Smooth muscle cell (in vitro differentiated cells): ENCODE results near the gene CD47. TPM values are rescaled to one million over a fixed set of nuclear protein-coding genes. Genes with fewer than 3 reads are reported as not detected.

Experiments
- DNase-seq: peaks from one replicate; lab custom pipeline; 2025; ENCODE audit not compliant: unreplicated experiment; lab: John Stamatoyannopoulos, UW
- H2AFZ ChIP-seq: fragments of 200-600 bp; sonication (generic); 2 replicates; pipeline ENCODE4 v1.6.0; 2016; ENCODE audit warnings: antibody characterized with exemption, low read depth, mild to moderate bottlenecking
- H3F3A ChIP-seq: fragments of 200-600 bp; sonication (generic); 2 replicates; pipeline ENCODE4 v1.6.0; 2017; ENCODE audit warnings: antibody characterized with exemption, low read depth
- H3K27ac ChIP-seq: fragments of 200-600 bp; sonication (generic); 2 replicates; pipeline ENCODE4 v1.5.1; 2016; ENCODE audit warnings: low read depth, mild to moderate bottlenecking
- H3K27me3 ChIP-seq: fragments of 200-600 bp; sonication (generic); 2 replicates; pipeline ENCODE4 v1.6.1; 2016; ENCODE audit warnings: low read depth, mild to moderate bottlenecking
- H3K36me3 ChIP-seq: fragments of 200-600 bp; sonication (generic); 2 replicates; pipeline ENCODE4 v1.5.1; 2016; ENCODE audit warnings: low read depth
- H3K4me1 ChIP-seq: fragments of 200-600 bp; sonication (generic); 2 replicates; pipeline ENCODE4 v1.5.1; 2016; ENCODE audit warnings: low read depth
- H3K4me2 ChIP-seq: fragments of 200-600 bp; sonication (generic); 2 replicates; pipeline ENCODE4 v1.6.0; 2016; ENCODE audit warnings: mild to moderate bottlenecking
- H3K4me3 ChIP-seq: fragments of 200-600 bp; sonication (generic); 2 replicates; pipeline ENCODE4 v1.5.1; 2016; ENCODE audit warnings: mild to moderate bottlenecking
- H3K79me2 ChIP-seq: fragments of 200-600 bp; sonication (generic); 2 replicates; pipeline ENCODE4 v1.6.0; 2016; ENCODE audit warnings: low read depth, mild to moderate bottlenecking
- H3K9ac ChIP-seq: fragments of 200-600 bp; sonication (generic); 2 replicates; pipeline ENCODE4 v1.6.0; 2016; ENCODE audit warnings: low read depth
- H3K9me3 ChIP-seq: fragments of 200-600 bp; sonication (generic); replicated peaks from 2 replicates; pipeline ENCODE4 v1.5.1; 2016; ENCODE audit warnings: low read depth
- H4K20me1 ChIP-seq: fragments of 200-600 bp; sonication (generic); 2 replicates; pipeline ENCODE4 v1.6.0; 2016; ENCODE audit warnings: low read depth
- WGBS: methylation state at CpG from one replicate; pipeline ENCODE4 v1.1.7; 2016; ENCODE audit warnings: low lambda C conversion rate; 5-methylcytosine and 5-hydroxymethylcytosine counted together
- polyA plus RNA-seq: library from polyadenylated mRNA; unstranded; fragments of >200 nt; fragmentation: Nextera tagmentation; extraction: Ambion mirVana; gene quantifications from 2 replicates; pipeline ENCODE4 v1.2.1, GENCODE V29; 2016
- total RNA-seq: library from RNA; depleted of rRNA; stranded (reverse); fragments of >200 nt; gene quantifications from 2 replicates; pipeline ENCODE4 v1.2.3, GENCODE V29; 2014
- TF ChIP-seq, protein P1 (sequence below): fragments of 200-600 bp; sonication (generic); IDR thresholded peaks from 2 replicates; pipeline ENCODE4 v1.5.1; 2017; ENCODE audit warnings: borderline replicate concordance, mild to moderate bottlenecking, antibody characterized with exemption; ENCODE audit not compliant: insufficient read depth, poor library complexity, severe bottlenecking

The CD47 gene
- total and polyA plus RNA-seq, 2 experiments from 2014 or later, result 47.1 to 95.6 TPM

GRCh38 chr3:108119398-108120104 lies 28.7 kb upstream of the CD47 start:
- TF ChIP-seq, protein P1, sequence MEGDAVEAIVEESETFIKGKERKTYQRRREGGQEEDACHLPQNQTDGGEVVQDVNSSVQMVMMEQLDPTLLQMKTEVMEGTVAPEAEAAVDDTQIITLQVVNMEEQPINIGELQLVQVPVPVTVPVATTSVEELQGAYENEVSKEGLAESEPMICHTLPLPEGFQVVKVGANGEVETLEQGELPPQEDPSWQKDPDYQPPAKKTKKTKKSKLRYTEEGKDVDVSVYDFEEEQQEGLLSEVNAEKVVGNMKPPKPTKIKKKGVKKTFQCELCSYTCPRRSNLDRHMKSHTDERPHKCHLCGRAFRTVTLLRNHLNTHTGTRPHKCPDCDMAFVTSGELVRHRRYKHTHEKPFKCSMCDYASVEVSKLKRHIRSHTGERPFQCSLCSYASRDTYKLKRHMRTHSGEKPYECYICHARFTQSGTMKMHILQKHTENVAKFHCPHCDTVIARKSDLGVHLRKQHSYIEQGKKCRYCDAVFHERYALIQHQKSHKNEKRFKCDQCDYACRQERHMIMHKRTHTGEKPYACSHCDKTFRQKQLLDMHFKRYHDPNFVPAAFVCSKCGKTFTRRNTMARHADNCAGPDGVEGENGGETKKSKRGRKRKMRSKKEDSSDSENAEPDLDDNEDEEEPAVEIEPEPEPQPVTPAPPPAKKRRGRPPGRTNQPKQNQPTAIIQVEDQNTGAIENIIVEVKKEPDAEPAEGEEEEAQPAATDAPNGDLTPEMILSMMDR, result no peak
- peaks cover 5% of the 10 kb centered on the region for H3K4me1 ChIP-seq
- no peaks in the 10 kb centered on the region for H4K20me1 ChIP-seq
- no peak overlapping the region for H3K27ac ChIP-seq
- no peak overlapping the region for H3K4me2 ChIP-seq
- H3K9ac ChIP-seq, result no peak overlapping the region
- no peaks in the 10 kb centered on the region for H3K36me3 ChIP-seq
- H3K79me2 ChIP-seq, result no peaks in the 10 kb centered on the region
- no peak for DNase-seq
- WGBS, result 100% methylated on average over 3 of the region's 3 CpGs
- no peak overlapping the region for H3K4me3 ChIP-seq
- H2AFZ ChIP-seq, result no peak overlapping the region
- H3F3A ChIP-seq, result no peaks in the 10 kb centered on the region
- no peaks in the 10 kb centered on the region for H3K27me3 ChIP-seq
- no peaks in the 10 kb centered on the region for H3K9me3 ChIP-seq

DNA sequence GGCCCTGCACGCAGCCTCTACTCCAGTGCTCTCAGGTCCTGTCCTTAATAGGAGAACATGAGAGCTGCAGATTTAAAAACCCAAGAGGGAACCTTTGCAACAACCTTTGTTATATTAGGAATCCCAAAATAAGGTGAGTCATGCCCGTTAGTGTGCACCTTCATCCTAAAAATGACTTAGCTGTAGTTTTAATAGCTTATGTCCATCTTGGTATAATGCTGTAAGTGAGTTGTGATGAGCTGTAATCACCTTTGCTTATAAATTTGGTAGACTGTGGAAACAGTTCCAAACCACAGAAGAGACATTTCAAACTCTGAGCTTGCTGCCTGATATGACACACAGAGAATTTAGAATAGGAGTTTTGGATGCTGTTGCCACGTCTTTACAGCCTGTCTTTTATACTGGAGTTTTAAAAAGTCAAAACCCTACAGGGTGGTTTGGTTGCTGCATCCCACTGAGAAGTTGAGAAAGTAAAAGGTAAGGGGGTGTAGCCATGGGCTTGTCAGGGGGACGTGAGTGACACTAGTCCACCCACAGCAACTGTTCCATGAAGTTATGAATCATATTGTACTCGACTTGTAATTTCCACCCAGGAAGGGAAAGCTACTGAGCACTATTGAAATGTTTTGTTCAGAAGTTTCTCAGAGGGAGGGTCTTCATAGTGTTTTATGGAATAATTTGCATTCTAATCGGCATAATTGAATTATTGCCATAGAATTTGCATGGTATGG lies 27.4 kb upstream of the CD47 start:
- Histone ChIP-seq H2AFZ (no peak overlapping the region), H3K4me3 (no peak overlapping the region), H3K27me3 (no peaks in the 10 kb centered on the region), H3K27ac (no peak overlapping the region), H3K79me2 (no peaks in the 10 kb centered on the region), H3K36me3 (no peaks in the 10 kb centered on the region), H4K20me1 (no peaks in the 10 kb centered on the region), H3F3A (no peaks in the 10 kb centered on the region), H3K9me3 (no peaks in the 10 kb centered on the region), H3K4me1 (peaks cover 2% of the 10 kb centered on the region), H3K9ac (no peak overlapping the region), H3K4me2 (no peak overlapping the region)
- WGBS, result 82% methylated on average over 6 of the region's 6 CpGs
- DNase-seq, result no peak
- TF ChIP-seq, protein P1, result no peak

- Histone ChIP-seq H2AFZ (no peak overlapping the region), H3K27ac (no peak overlapping the region), H3K27me3 (no peaks in the 10 kb centered on the region), H4K20me1 (no peaks in the 10 kb centered on the region), H3K4me2 (no peak overlapping the region), H3F3A (no peaks in the 10 kb centered on the region), H3K9me3 (no peaks in the 10 kb centered on the region), H3K79me2 (no peaks in the 10 kb centered on the region), H3K9ac (no peak overlapping the region), H3K4me1 (no peaks in the 10 kb centered on the region), H3K4me3 (no peak overlapping the region), H3K36me3 (no peaks in the 10 kb centered on the region)
- DNase-seq, result no peak
- TF ChIP-seq, protein P1, result no peak
- 44% methylated on average over 6 of the region's 6 CpGs for WGBS
These were observed 26.5 kb upstream of the CD47 start for GRCh38 chr3:108117241-108117775.
